ENCODE measurements around the gene ENTPD2.

Gene ENTPD2

DNA sequence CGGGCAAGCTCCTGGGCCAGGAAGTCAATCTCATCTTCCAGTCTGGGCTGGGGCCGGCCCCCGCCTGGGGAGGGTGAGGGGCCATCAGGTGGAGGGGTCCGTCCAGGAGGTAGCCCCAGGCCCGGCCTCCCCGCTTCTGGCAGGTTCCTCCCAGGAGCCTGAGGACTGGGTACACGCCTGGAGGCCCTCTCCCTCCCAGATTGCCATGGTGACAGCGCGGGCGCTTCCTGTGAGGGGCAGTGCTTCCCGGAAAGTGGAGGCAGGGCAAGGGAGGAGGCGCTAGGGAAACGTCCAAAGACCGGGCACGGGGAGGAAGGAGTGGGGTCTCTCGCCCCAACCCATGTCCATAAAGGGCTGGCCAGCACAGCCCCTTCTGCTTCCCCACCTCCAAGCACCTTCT is 12.7 kb downstream of the ENTPD2 start:
- no peak for TF ChIP-seq SP1 (IDR thresholded peaks at IDR 0.05)
- no peak for TF ChIP-seq ELF4 (IDR thresholded peaks at IDR 0.05)
- no peak for TF ChIP-seq FOXK2 (IDR thresholded peaks at IDR 0.05)
- no peak for TF ChIP-seq HDGF (IDR thresholded peaks at IDR 0.05; ENCODE audit: borderline replicate concordance)
- no peak for TF ChIP-seq CTBP1 (IDR thresholded peaks at IDR 0.05; ENCODE audit: borderline replicate concordance)
- no peak for TF ChIP-seq SUZ12 (IDR thresholded peaks at IDR 0.05)
- TF ChIP-seq NFRKB (IDR thresholded peaks at IDR 0.05), result no peak
- TF ChIP-seq BHLHE40 (IDR thresholded peaks at IDR 0.05; ENCODE audit: borderline replicate concordance), result no peak
- no peak for TF ChIP-seq LEF1 (IDR thresholded peaks at IDR 0.05; ENCODE audit: borderline replicate concordance)
- no peak for TF ChIP-seq L3MBTL2 (conservative IDR thresholded peaks at IDR 0.05)
- TF ChIP-seq TARDBP (IDR thresholded peaks at IDR 0.05), result no peak
- TF ChIP-seq FOXM1 (IDR thresholded peaks at IDR 0.05; ENCODE audit: borderline replicate concordance), result no peak
- TF ChIP-seq ARNT (IDR thresholded peaks at IDR 0.05), result no peak
- no peak for TF ChIP-seq ZNF384 (IDR thresholded peaks at IDR 0.05)
- TF ChIP-seq, protein P1, sequence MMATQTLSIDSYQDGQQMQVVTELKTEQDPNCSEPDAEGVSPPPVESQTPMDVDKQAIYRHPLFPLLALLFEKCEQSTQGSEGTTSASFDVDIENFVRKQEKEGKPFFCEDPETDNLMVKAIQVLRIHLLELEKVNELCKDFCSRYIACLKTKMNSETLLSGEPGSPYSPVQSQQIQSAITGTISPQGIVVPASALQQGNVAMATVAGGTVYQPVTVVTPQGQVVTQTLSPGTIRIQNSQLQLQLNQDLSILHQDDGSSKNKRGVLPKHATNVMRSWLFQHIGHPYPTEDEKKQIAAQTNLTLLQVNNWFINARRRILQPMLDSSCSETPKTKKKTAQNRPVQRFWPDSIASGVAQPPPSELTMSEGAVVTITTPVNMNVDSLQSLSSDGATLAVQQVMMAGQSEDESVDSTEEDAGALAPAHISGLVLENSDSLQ (IDR thresholded peaks at IDR 0.05), result no peak
- TF ChIP-seq FOXA1 (IDR thresholded peaks at IDR 0.05), result no peak
- ChIA-PET CTCF (no interaction called here), POLR2A (no interaction called here)
- no peak for DNase-seq (ENCODE audit: extremely low spot score)

DNA sequence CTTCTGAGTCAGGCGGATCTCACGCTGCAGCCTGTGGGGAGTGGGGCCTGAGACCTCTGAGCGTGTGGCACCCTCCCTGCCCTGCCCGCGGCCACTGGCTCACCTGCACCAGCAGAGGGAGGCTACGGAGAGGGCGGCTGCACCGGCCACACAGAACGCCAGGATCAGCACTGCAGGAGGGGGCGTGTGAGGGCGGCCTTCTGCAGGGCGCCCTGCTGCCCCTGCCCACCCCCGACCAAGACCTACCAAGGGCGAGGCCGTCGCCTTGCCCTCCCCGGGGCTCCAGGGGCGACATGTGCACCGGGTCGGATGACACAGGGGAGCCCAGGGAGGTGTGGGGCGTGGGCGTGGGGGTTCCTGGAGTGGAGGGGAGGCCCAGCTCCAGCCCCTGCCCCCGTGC is 13.3 kb downstream of the ENTPD2 start:
- ChIA-PET CTCF (no interaction called here), POLR2A (no interaction called here)
- TF ChIP-seq TARDBP (IDR thresholded peaks at IDR 0.05) (no peak), ARNT (IDR thresholded peaks at IDR 0.05) (no peak), HDGF (IDR thresholded peaks at IDR 0.05; ENCODE audit: borderline replicate concordance) (no peak), FOXA1 (IDR thresholded peaks at IDR 0.05) (no peak), SP1 (IDR thresholded peaks at IDR 0.05) (no peak), BHLHE40 (IDR thresholded peaks at IDR 0.05; ENCODE audit: borderline replicate concordance) (no peak), ZNF384 (IDR thresholded peaks at IDR 0.05) (no peak), LEF1 (IDR thresholded peaks at IDR 0.05; ENCODE audit: borderline replicate concordance) (no peak), CTBP1 (IDR thresholded peaks at IDR 0.05; ENCODE audit: borderline replicate concordance) (no peak), ELF4 (IDR thresholded peaks at IDR 0.05) (no peak), SUZ12 (IDR thresholded peaks at IDR 0.05) (no peak), FOXK2 (IDR thresholded peaks at IDR 0.05) (no peak), FOXM1 (IDR thresholded peaks at IDR 0.05; ENCODE audit: borderline replicate concordance) (no peak), NFRKB (IDR thresholded peaks at IDR 0.05) (no peak), L3MBTL2 (conservative IDR thresholded peaks at IDR 0.05) (no peak)
- TF ChIP-seq, protein P1 (IDR thresholded peaks at IDR 0.05), result no peak
- no peak for DNase-seq (ENCODE audit: extremely low spot score)

DNA sequence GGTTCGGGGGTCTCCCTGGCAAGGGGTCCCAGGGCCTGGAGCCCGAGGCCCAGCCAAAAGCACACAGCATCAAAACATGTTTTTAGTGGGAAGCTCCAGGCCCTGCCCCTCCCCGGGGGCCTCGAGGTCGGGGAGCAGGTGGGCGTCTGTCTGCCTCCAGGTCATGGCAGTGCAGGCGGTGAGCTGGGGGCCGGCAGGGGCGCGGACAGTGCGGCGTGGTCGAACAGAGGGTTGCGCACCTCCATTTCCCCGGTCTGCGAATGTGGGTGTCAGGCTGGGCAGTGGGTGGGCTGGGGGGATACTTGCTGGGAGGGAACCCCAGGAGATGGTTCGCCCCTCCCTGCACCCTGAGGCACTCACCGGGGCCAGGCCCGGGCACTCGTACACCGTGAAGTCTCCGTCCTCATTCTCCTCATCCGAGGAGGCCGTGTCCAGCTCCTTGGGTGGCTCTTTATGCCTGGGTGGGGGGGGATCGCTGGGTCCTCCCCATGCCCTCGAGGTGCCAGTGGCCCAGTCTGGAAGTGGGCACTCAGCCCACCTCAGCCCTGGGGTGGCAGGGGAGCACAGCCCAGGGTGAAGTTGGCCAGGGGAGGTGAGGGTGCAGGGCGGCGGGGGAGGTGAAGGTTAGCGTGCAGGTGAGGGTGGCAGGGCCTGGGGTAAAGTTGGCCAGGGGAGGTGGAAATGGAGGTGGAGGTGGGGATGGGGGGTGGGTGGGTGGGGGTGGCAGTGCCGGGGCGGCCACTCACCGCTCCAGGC is 14.1 kb downstream of the ENTPD2 start:
- ChIA-PET CTCF (no interaction called here), POLR2A (no interaction called here)
- TF ChIP-seq BHLHE40 (IDR thresholded peaks at IDR 0.05; ENCODE audit: borderline replicate concordance), result no peak
- no peak for TF ChIP-seq CTBP1 (IDR thresholded peaks at IDR 0.05; ENCODE audit: borderline replicate concordance)
- TF ChIP-seq, protein P1 (IDR thresholded peaks at IDR 0.05), result no peak
- TF ChIP-seq SP1 (IDR thresholded peaks at IDR 0.05), result no peak
- no peak for DNase-seq (ENCODE audit: extremely low spot score)

DNA sequence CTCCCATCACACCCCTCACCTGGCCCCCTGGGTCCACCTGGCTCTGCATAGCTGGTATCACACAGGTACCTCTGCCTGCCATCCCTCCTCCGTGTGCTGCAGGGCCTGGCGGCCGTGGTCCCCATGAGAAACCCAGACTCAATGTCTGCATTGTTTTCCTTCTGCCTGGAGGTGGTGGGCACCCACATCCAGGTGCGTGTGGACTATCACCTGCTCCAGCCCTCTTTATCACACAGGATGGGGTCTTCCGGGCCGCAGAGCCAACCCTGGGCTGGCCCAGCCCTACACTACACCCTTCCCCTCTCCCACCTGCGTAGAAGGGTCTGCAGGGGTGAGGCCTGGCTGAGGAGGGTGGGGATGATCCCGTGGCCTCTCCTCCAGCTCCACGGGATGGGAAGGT is 14.9 kb downstream of the ENTPD2 start:
- CTCF ChIA-PET, result no interaction called here
- DNase-seq (ENCODE audit: extremely low spot score), result no peak
- POLR2A ChIA-PET, result no interaction called here
- no peak for TF ChIP-seq LEF1 (IDR thresholded peaks at IDR 0.05; ENCODE audit: borderline replicate concordance)
- TF ChIP-seq FOXK2 (IDR thresholded peaks at IDR 0.05), result no peak
- TF ChIP-seq CTBP1 (IDR thresholded peaks at IDR 0.05; ENCODE audit: borderline replicate concordance), result no peak
- no peak for TF ChIP-seq SP1 (IDR thresholded peaks at IDR 0.05)
- TF ChIP-seq NFRKB (IDR thresholded peaks at IDR 0.05), result no peak
- TF ChIP-seq FOXA1 (IDR thresholded peaks at IDR 0.05), result no peak
- TF ChIP-seq, protein P1 (IDR thresholded peaks at IDR 0.05), result no peak
- TF ChIP-seq HDGF (IDR thresholded peaks at IDR 0.05; ENCODE audit: borderline replicate concordance), result no peak
- TF ChIP-seq ELF4 (IDR thresholded peaks at IDR 0.05), result no peak
- no peak for TF ChIP-seq BHLHE40 (IDR thresholded peaks at IDR 0.05; ENCODE audit: borderline replicate concordance)

DNA sequence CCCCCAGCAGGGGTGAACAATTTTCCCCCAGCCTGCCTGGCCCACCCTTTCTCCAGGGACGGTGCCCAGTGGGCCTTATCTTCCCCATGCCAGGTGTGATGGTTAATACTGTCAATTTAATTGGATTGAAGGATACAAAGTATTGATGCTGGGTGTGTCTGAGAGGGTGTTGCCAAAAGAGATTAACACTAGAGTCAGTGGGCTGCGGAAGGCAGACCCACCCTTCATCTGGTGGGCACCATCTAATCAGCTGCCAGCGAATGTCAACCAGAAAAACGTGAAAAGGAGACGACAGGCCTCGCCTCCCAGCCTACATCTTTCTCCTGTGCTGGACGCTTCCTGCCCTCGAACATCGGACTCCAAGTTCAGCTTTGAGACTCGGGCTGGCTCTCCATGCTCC is 16.4 kb downstream of the ENTPD2 start:
- ChIA-PET CTCF (interaction anchor here (0.6 to 1.6 kb wide), 2 partner anchors 28 to 89 kb away, joined by 3 to 7 read pairs; no protein-coding TSS in a partner anchor), POLR2A (interaction anchor here (3.0 kb wide), 1 partner anchor 88 kb away, joined by 14 read pairs; no protein-coding TSS in a partner anchor)
- DNase-seq (ENCODE audit: extremely low spot score), result no peak
- TF ChIP-seq L3MBTL2 (conservative IDR thresholded peaks at IDR 0.05) (no peak), FOXK2 (IDR thresholded peaks at IDR 0.05) (no peak), HDGF (IDR thresholded peaks at IDR 0.05; ENCODE audit: borderline replicate concordance) (no peak), LEF1 (IDR thresholded peaks at IDR 0.05; ENCODE audit: borderline replicate concordance) (no peak)
- TF ChIP-seq, protein P1 (IDR thresholded peaks at IDR 0.05), result no peak

Data from HEK293T (cell line).